GM21529 (cell line): ENCODE results near the gene GPR31.

ENCODE experiments used
- ATAC-seq: cut with Tn5 transposase; IDR thresholded peaks from one replicate; pipeline ENCODE4 v1.9.1; 2021; ENCODE audit not compliant: unreplicated experiment

Gene GPR31

DNA sequence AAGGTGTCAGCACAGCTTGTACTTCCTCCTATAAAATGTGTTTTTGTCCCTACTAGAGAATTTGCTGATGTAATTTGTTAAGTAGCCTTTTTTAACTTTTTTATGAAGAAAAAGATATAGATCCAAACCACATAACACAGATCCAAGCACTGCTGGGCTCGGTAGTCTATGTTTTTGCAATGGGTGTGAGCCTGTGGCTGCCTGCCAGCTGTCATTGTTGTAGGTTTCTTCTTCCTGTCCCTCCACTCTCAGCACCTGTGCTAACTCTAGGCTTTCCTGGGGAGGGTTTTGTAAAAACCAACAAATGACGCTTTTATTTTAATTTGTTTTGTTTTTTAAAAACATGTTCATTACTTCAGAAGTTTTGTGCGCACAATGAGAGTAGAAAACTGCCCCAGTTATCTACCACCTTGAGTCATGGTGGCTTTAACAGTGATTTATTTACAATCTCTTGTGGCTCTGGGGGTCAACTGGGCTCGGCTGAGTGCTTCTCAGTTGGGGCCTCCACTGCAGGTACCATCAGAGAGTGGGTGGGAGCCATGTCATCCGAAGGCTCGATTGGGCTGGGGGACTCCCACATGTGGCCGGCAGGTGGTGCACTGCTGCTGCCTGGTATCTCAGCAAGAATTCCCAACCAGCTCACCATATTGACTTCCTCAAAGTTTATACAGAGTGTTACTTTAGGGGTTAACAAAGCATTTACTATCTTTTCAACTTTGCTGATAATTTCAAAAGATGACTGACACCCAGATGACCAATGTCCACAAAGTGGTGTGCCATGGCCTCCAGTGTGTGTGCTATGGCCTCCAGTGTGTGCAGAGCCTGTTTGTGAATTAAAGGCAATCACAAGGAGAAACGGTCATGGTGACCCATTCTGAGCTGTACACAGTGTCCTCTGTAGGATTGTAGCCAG, 37.9 kb downstream of the GPR31 start:
- no peak for ATAC-seq

DNA sequence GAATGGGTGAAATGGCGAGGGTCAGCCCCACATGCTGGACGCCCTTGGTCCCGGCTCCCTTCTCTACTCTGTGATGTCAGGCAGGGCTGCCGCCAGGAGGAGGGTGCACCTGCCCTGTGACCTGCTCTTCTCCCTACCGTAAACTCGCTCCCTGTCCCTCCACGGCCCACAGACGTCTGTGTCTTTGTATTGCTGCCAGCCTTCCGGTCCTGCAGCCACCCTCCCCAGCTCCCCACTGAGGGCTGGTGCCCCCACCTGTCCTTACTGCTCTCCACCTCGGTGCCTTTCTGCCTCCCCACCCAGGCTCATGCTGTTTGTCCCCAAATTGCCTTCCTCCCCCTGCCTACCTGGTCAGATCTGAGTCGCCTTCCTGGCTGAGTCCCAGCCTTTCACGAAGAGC, 38.9 kb downstream of the GPR31 start:
- no peak for ATAC-seq

DNA sequence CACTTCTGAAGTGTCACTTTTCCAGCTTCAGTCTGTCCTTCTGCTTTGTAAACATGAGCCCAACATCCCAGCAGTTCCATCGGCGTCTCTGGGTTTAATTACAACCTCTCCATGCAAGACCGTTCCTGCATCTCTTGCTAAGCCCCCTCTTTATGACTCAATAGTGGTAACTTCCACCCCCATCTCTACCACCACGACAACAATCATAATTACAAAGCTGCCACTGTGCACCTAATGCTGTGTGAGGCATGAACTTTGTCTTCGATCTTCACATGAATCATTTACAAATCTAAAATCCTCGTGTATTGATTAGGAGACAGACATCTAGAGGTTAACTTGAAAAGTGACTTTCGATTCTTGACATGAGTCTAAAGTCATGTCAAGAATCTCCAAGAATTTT, 39.8 kb downstream of the GPR31 start:
- ATAC-seq: no peak

DNA sequence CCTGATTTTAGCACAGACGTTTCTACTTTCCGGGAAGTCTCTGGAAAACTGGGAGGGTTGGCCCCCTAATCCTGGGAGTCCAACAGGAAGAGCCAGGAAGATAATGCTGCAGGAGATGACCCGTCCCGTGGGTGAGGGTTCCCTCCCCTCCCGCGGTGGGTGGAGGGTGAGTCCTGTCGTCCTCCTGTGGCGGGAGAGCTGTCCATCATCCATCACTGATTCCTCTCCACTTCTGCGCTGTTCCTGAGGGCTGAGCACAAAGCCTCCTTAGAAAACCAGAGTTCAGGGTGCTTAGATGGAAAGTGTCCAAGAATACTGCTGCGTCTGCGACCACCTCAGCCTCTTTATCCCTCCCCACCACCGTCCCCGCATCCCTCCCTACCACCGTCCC, 40.9 kb downstream of the GPR31 start:
- no peak for ATAC-seq

DNA sequence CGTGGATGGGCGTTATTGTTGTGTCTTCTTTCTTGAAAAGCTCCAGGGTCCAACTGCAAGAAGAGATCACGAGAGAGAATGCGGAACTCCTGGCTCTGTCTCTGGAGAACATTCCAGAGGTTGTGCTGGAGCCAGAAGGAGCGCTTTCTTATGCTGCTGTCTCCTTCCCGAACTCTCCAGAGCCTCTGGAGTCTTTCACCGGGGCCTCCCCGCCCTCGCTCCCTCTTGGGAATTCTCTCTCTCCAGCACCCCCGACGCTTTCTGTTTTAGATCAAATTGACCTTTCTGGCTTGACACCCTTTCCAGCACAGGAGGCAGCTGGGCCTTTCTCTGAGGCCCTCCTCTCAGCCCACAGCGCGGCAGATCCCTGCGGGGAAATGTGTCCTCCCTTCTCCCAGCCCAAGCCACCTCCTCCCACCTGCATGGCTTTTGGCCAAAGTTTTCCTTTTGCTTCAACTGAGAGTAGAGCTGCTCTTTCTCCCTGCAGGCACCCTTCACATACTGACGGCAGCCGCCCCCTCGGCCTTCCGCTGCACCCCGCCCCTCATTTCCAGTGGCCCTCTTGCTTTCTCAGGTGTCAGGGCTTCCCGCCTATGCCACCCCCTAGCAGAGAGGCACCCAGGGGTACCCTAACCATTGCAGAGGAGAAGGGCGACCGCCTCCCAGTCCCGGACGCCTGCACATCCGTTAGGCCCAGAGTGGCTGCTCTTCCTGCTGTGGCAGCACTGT, 41.5 kb downstream of the GPR31 start:
- ATAC-seq: no peak

DNA sequence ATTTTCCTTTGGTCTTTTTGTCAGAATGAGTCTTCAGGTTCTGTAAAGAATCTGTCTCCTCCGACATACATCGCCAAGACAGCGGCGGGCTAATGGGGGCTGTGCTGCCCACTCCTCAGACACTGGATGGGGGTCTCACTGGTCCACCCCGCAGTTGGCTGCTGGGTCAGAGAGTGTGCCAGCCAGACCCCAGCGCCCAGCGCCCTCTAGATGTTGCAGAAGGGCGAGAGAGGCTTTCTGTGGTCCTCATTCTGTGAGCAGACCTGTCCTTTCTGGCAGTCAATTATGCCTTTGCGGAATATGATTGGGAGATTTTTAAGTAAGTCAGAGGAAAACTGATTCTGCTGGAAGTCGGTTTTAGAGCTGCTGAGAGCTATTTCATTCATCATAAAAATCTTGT, 42.7 kb downstream of the GPR31 start:
- no peak for ATAC-seq

DNA sequence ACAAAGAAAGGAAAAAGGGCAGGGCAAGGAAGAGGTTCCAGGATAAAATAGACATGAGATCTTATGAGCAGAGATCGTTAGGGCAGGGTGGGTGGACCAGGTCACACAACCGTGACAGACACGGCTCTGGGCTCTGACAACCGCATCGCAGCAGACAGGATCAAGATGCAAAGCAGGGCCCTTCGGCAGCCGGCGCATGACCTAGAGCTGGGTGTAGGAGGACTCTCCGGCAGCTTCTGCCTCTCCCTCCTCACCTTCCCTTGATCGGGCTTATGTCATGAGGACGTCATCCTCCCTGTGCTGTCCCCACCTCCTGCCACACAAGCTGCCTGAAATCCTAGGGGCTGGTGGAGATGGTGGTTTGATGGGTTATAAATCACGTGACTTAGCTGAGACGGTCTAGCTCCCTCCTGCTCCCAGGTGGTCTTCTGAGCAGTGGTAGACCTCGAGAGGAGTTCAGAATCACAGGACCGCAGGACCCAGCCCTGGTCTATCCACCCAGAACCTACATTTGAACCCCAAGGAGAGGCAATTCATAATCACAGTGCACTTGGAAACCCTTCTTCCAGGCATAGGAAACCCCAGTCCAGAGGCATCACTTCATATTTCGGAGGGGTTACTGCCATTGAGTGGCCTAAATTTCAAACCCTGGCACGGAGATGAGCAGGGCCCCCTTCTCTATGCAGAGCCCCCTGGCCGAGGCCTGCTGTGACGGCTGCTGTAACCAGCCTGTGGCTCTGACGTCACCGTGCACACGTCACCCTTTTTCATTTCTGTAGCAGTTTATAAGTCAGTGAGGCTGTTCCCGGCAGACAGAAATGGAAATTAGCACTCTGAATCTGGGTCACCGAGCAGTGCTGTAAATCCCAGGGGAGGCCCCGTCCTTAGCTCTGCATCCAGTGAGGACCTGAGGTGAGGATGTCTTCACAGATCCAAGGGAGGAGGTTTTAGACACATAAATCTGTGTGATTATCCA, 43.6 kb downstream of the GPR31 start:
- peak; percentile 85 for ATAC-seq

DNA sequence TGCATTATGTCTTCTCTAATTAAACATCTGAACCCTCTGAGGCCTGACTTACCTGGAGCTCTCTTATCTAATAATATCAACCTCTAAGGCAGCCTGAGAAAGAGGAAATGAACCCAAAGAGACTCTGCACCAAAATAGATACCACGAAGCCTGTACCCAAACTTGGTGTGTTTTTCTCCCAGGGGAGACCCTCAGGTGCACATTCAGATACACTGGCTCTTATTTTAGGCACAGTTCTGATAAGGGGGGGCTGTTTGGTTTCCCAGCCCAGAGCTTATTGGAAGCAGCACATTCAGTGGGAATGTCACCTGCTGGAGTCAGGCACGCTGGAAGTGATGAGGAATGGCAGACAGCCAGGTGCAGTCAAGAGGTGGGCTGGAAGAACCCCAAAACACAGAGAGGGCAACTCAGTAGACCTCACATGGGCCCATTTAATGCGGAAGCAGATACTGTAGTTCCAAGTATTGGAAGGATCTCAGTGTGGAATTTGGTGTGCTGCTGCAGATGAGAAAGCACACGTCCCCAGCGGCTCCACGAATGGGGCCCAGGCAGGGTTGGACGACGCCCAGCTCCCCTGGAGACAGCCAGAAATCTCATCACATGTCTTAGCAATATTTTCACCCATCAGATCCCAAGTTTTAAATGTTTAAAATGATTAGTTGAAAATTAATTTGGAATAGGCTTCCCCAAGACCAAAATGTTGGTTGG, 44.6 kb downstream of the GPR31 start:
- peak; percentile 58 for ATAC-seq

DNA sequence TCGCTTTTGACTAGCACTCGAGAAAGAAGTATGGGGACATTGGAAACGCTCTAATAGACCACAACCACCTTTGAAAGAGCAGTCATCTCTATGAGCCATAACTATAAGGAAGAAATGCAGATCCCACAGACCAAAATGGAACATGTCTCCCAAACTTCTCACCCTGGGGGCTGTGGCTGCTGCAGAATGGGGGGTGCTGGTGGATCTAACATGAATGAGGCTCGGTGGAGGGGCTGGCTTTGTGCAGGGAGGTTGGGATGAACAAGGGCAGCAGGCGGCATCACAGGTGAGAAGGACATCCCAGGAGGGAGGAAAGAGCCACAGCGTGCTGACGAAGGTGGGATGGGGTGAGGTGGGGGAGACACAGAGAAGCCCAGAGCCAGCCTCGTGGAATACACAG, 45.4 kb downstream of the GPR31 start:
- no peak for ATAC-seq

DNA sequence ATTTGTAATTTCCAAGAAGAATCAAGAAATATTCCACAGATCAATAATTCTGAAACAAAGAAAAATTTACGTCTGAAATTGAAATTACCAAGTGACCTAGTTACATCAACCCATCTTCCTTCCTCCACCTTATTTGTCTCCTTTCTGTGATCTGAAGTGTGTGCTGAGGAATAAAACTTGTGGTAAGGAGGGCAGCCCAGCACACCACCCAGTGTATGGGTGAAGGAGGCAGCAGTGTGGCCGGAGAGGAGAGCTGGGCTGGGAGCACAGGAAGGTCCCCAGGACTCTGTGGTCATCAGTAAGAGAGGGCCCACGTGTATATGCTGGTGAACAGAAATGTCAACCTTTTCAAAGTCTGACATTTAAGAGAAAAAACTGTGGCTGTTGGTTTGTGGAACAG, 46.2 kb downstream of the GPR31 start:
- no peak for ATAC-seq

DNA sequence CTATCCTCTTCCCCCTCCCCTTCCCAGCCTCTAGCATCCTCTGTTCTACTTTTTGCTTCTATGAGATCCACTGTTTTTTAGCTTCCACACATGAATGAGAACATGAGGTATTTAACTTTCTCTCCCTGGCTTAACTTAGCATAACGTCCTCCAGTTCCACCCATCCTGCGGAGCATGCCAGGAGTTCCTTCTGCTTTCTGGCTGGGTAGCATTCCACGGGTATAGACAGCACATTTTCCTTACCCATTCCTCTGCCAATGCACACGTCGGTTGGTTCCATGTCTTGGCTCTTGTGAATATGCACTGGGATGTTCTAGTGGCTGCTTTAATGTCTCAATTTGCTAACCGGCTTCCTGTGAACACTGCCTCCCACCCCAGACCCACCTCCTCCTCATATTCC, 48.1 kb downstream of the GPR31 start:
- no peak for ATAC-seq

DNA sequence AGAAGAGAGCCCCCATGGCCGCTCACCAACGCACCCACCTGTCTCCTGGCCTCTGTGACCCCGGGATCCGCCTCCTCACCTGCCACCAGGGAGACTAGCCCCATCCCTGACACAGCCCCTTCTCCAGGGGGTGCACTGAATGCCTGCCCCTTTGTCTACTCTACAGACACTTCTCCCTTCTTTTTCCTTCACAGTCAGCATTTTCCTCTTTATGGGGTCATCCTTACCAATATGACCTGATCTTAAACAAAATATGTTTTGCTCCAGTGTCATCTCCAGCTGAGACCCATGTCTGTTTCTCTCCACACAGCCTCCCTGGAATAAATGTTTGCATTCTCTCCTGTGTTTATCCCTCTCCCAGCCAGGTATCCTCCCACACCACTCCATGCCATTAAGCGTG, 49.5 kb downstream of the GPR31 start:
- ATAC-seq: no peak

DNA sequence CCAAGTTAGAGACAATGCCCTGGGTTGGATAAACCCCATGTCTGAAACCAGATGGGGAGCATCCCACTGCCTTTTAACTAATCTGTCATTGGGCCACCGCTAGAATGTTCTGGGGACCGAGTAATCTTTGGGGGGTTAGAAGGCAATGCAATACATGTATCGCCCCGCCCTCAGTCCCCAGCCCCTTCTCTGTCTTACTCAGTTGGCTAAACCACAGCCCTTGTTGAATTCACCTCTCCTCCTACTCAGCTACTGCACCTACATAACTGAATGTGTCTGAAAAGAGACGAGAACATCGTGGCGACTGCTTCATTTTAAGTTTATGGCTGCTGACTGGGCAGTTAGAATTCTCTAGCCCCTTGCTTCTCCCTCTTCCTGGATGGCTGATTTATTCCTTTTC, 50.0 kb downstream of the GPR31 start:
- ATAC-seq: no peak

DNA sequence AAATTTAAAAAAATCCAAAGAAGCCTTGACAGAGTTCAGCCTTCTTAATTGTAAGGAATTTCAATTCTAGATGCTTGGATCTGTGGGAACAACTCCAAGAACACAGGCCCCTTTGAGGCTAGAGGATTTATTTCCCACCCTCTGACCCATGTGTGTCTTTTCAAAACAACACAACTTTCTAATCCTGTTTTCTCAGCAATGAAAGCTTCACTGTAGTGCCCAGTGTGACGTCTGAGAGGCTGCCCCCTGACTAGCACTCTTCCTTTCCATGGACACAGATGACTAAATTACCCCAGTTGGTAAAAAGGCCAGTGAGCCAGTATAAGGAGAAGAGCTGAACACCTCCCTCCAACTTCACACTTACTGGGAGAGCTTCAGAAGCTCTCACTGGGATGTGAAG, 51.4 kb downstream of the GPR31 start:
- ATAC-seq: no peak
